ENCODE measurements around the gene C3. TPM values are rescaled to one million over a fixed set of nuclear protein-coding genes. Genes with fewer than 3 reads are reported as not detected.
A peak's percentile ranks its signal among the peaks of the same experiment; 100 is the strongest.

The C3 gene
- total and polyA plus RNA-seq, 2 of the 13 experiments (the other 11 are each of a cell fraction or from before 2014, with no cell fraction given), result 1,455 to 6,272 TPM

DNA sequence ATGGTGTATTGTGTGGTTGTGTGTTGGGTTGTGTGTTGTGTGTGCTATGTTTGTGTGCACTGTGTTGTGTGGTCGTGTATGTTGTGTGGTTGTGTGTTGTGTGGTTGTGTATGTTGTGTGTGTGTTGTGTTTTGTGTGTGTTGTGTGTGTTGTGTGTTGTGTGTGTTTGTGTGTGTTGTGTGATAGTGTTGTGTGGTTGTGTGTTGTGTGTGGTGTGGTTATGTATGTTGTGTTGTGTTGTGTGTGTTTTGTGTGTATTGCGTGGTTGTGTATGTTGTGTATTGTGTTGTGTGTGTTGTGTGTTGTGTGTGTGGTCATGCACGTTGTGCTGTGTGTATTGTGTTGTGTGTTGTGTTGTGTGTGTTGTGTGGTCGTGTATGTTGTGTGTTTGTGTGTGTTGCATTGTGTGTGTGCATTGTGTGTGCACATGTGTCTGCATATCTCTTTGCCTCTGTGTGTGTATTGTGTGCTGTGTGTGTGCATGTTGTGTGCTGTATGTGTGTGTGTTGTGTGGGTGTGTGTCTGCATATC, 2.9 kb downstream of the C3 start (continued):
- TF ChIP-seq TRIM24 (CRISPR knock-in tag; IDR thresholded peaks at IDR 0.05) (0 out of 2 replicates have a peak, but pooled peaks have one; percentile 52), CCAR2 (optimal IDR thresholded peaks at IDR 0.05; ENCODE audit: low read depth, low read length) (peak; percentile 86), DR1 (CRISPR knock-in tag; IDR thresholded peaks at IDR 0.05) (no peak), NONO (IDR thresholded peaks at IDR 0.05) (peak; percentile 80; the same call in 1 of the 2 replicates), NONO (CRISPR knock-in tag; conservative IDR thresholded peaks at IDR 0.05) (no peak; the same call in 1 of the 2 replicates), SIN3A (IDR thresholded peaks at IDR 0.05; ENCODE audit: borderline replicate concordance, low read depth, low read length) (peak; percentile 0; the same call in 1 of the 2 replicates)

DNA sequence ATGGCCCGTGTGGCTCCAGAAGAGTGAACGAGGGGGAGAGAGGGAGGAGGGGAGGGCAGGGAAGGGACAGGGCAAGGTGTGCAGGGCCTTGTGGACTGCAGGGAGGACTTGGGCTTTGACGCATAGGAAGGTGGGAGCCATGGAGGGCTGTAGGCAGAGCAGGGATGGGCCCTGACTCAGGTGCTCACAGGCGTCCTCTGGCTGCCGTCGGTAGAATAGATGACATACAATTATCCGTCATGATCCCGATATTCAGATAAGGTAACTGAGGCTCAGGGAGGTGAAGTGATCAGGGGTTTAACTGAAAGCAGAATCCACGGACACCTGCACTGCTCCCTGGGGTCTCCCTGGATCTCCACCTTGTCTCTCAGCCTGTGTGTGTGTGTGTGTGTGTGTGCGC, 3.4 kb downstream of the C3 start:
- Histone ChIP-seq H3K4me1 (ENCODE audit: insufficient read depth, low read length) (peaks cover 53% of the 10 kb centered on the region), H3K9ac (ENCODE audit: insufficient read depth, low read depth, low read length) (no peak overlapping the region), H3K27me3 (ENCODE audit: control insufficient read depth in 1 of 2, insufficient read depth in 2 of 2, low read length in 2 of 2) (peaks cover 0 to 7% of the 10 kb centered on the region in 2 experiments; a peak in 1 of 5 replicates), H3K4me2 (ENCODE audit: low read depth, low read length) (peak overlapping the region; percentile 52; the same call in 1 of the 2 replicates), H3K27ac (ENCODE audit: extremely low read length, insufficient read depth, low read length) (no peak overlapping the region), H3K4me3 (replicated peaks in 1 of 3; ENCODE audit: insufficient read depth in 1 of 3, low read depth in 2 of 3, low read length in 3 of 3) (peak overlapping the region in 1 of 3 experiments; percentile 17; a peak in 1 of 6 replicates), H4K20me1 (ENCODE audit: insufficient read depth, low read length) (peaks cover 72% of the 10 kb centered on the region), H3K79me2 (ENCODE audit: insufficient read depth, low read length) (peaks cover 23% of the 10 kb centered on the region), H2AFZ (ENCODE audit: low read length) (no peak overlapping the region), H3K36me3 (replicated peaks in 1 of 2; ENCODE audit: control insufficient read depth in 1 of 2, insufficient read depth in 2 of 2, low read length in 2 of 2) (peaks cover 28 to 43% of the 10 kb centered on the region in 2 experiments), H3K9me3 (ENCODE audit: low read length) (no peaks in the 10 kb centered on the region)
- in situ Hi-C loops (cut with HindIII; ENCODE audit: extremely low pct_ligation_motif_present, low pct_unique_long_range_greater_than_20kb), result no loop called here
- ChIA-PET POLR2A (interaction anchor here (2.2 to 3.2 kb wide), 3 partner anchors 12 to 36 kb away, joined by 13 to 24 read pairs (median 17); partner anchors contain the start of gene GPR108), CTCF (ENCODE audit: low intra/inter-chr PET ratio, low total read pairs) (no interaction called here)
- BruUV-seq (replicated peaks), result no TSS peak
- intact Hi-C loops (cut with micrococcal nuclease; ENCODE audit: unreplicated experiment), result no loop called here
- DNase-seq (ENCODE audit: low spot score) (no peak), ATAC-seq (no peak), FAIRE-seq (no peak)
- 93% methylated on average over 10 of the region's 10 CpGs for WGBS (ENCODE audit: low lambda C conversion rate)
- TF ChIP-seq, protein P1, sequence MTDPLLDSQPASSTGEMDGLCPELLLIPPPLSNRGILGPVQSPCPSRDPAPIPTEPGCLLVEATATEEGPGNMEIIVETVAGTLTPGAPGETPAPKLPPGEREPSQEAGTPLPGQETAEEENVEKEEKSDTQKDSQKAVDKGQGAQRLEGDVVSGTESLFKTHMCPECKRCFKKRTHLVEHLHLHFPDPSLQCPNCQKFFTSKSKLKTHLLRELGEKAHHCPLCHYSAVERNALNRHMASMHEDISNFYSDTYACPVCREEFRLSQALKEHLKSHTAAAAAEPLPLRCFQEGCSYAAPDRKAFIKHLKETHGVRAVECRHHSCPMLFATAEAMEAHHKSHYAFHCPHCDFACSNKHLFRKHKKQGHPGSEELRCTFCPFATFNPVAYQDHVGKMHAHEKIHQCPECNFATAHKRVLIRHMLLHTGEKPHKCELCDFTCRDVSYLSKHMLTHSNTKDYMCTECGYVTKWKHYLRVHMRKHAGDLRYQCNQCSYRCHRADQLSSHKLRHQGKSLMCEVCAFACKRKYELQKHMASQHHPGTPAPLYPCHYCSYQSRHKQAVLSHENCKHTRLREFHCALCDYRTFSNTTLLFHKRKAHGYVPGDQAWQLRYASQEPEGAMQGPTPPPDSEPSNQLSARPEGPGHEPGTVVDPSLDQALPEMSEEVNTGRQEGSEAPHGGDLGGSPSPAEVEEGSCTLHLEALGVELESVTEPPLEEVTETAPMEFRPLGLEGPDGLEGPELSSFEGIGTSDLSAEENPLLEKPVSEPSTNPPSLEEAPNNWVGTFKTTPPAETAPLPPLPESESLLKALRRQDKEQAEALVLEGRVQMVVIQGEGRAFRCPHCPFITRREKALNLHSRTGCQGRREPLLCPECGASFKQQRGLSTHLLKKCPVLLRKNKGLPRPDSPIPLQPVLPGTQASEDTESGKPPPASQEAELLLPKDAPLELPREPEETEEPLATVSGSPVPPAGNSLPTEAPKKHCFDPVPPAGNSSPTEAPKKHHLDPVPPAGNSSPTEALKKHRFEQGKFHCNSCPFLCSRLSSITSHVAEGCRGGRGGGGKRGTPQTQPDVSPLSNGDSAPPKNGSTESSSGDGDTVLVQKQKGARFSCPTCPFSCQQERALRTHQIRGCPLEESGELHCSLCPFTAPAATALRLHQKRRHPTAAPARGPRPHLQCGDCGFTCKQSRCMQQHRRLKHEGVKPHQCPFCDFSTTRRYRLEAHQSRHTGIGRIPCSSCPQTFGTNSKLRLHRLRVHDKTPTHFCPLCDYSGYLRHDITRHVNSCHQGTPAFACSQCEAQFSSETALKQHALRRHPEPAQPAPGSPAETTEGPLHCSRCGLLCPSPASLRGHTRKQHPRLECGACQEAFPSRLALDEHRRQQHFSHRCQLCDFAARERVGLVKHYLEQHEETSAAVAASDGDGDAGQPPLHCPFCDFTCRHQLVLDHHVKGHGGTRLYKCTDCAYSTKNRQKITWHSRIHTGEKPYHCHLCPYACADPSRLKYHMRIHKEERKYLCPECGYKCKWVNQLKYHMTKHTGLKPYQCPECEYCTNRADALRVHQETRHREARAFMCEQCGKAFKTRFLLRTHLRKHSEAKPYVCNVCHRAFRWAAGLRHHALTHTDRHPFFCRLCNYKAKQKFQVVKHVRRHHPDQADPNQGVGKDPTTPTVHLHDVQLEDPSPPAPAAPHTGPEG (CRISPR knock-in tag; IDR thresholded peaks at IDR 0.05), result 0 out of 2 replicates have a peak, but pooled peaks have one; percentile 4
- TF ChIP-seq, protein P2, sequence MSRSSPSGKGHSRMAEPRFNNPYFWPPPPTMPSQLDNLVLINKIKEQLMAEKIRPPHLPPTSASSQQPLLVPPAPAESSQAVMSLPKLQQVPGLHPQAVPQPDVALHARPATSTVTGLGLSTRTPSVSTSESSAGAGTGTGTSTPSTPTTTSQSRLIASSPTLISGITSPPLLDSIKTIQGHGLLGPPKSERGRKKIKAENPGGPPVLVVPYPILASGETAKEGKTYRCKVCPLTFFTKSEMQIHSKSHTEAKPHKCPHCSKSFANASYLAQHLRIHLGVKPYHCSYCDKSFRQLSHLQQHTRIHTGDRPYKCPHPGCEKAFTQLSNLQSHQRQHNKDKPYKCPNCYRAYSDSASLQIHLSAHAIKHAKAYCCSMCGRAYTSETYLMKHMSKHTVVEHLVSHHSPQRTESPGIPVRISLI (CRISPR knock-in tag; IDR thresholded peaks at IDR 0.05; ENCODE audit: borderline replicate concordance), result no peak
- TF ChIP-seq, protein P3, sequence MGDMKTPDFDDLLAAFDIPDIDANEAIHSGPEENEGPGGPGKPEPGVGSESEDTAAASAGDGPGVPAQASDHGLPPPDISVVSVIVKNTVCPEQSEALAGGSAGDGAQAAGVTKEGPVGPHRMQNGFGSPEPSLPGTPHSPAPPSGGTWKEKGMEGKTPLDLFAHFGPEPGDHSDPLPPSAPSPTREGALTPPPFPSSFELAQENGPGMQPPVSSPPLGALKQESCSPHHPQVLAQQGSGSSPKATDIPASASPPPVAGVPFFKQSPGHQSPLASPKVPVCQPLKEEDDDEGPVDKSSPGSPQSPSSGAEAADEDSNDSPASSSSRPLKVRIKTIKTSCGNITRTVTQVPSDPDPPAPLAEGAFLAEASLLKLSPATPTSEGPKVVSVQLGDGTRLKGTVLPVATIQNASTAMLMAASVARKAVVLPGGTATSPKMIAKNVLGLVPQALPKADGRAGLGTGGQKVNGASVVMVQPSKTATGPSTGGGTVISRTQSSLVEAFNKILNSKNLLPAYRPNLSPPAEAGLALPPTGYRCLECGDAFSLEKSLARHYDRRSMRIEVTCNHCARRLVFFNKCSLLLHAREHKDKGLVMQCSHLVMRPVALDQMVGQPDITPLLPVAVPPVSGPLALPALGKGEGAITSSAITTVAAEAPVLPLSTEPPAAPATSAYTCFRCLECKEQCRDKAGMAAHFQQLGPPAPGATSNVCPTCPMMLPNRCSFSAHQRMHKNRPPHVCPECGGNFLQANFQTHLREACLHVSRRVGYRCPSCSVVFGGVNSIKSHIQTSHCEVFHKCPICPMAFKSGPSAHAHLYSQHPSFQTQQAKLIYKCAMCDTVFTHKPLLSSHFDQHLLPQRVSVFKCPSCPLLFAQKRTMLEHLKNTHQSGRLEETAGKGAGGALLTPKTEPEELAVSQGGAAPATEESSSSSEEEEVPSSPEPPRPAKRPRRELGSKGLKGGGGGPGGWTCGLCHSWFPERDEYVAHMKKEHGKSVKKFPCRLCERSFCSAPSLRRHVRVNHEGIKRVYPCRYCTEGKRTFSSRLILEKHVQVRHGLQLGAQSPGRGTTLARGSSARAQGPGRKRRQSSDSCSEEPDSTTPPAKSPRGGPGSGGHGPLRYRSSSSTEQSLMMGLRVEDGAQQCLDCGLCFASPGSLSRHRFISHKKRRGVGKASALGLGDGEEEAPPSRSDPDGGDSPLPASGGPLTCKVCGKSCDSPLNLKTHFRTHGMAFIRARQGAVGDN (CRISPR knock-in tag; IDR thresholded peaks at IDR 0.05), result peak; percentile 18; the same call in 1 of the 2 replicates
- TF ChIP-seq RBM22 (optimal IDR thresholded peaks at IDR 0.05; ENCODE audit: low read length) (peak; percentile 80), NR1H2 (CRISPR knock-in tag; IDR thresholded peaks at IDR 0.05; ENCODE audit: borderline replicate concordance, low read depth) (no peak)
